Lower lobe of right lung (tissue), 2 donors: ENCODE results near the gene EXOC3. TPM values are rescaled to one million over a fixed set of nuclear protein-coding genes. Genes with fewer than 3 reads are reported as not detected.

Source experiments
- ATAC-seq, 2 donors: fragments of 200-7000 bp; cut with Tn5 transposase; one replicate each; pipeline ENCODE4 v1.9.1; 2020 to 2022; ENCODE audit warnings: mild to moderate bottlenecking in 2 of 2, moderate library complexity in 2 of 2
- DNase-seq: peaks from one replicate; pipeline ENCODE4 v3.0.0-alpha.2; 2020
- H3K27ac ChIP-seq: fragments of 200-600 bp; one replicate; pipeline ENCODE4 v1.8.0; 2022
- H3K27me3 ChIP-seq: fragments of 200-600 bp; one replicate; pipeline ENCODE4 v1.8.0; 2022; ENCODE audit warnings: low read depth
- H3K36me3 ChIP-seq: fragments of 200-600 bp; one replicate; pipeline ENCODE4 v1.8.0; 2022; ENCODE audit warnings: mild to moderate bottlenecking
- H3K4me1 ChIP-seq: fragments of 200-600 bp; one replicate; pipeline ENCODE4 v1.8.0; 2022
- H3K4me3 ChIP-seq: fragments of 200-600 bp; one replicate; pipeline ENCODE4 v1.8.0; 2022; ENCODE audit warnings: mild to moderate bottlenecking
- H3K9me3 ChIP-seq: fragments of 200-600 bp; one replicate; pipeline ENCODE4 v1.8.0; 2022
- CTCF ChIP-seq: fragments of 200-600 bp; IDR thresholded peaks from one replicate; pipeline ENCODE4 v1.8.0; 2022; ENCODE audit warnings: antibody characterized with exemption, mild to moderate bottlenecking
- intact Hi-C: fragments of 100-400 bp; cut with DNase I; formaldehyde crosslinking; loops from one replicate; pipeline ENCODE4 v1.11.0; 2022
- total RNA-seq: library from RNA; stranded (reverse); fragmentation: NEBNext Ultra II Directional; extraction: Animal tissue kit (Norgen Biotek cat#: 25700); gene quantifications from one replicate; pipeline ENCODE4 v1.2.1, GENCODE V29; 2021
- donor health status: DM: no; HTN: yes; CAD: no; lungs with severe emphysema.

EXOC3 gene
- total RNA-seq, 1 donor from 2014 or later, result 58.9 TPM

GRCh38 chr5:426392-426976 is 16.5 kb upstream of the EXOC3 start:
- intact Hi-C loops, result no loop called here
- H3K4me3 ChIP-seq, result no peak overlapping the region
- TF ChIP-seq CTCF, result no peak
- H3K4me1 ChIP-seq, result peaks cover 11% of the 10 kb centered on the region
- H3K27me3 ChIP-seq, result no peaks in the 10 kb centered on the region
- H3K27ac ChIP-seq, result no peak overlapping the region
- peaks cover 4% of the 10 kb centered on the region for H3K36me3 ChIP-seq
- no peaks in the 10 kb centered on the region for H3K9me3 ChIP-seq
- ATAC-seq (no peak), DNase-seq (no peak)

GRCh38 chr5:427415-428087 is 15.4 kb upstream of the EXOC3 start:
- Histone ChIP-seq H3K4me3 (no peak overlapping the region), H3K27ac (no peak overlapping the region), H3K9me3 (no peaks in the 10 kb centered on the region), H3K4me1 (peaks cover 11% of the 10 kb centered on the region), H3K36me3 (peaks cover 4% of the 10 kb centered on the region), H3K27me3 (no peaks in the 10 kb centered on the region)
- ATAC-seq (no peak), DNase-seq (no peak)
- intact Hi-C loops, result no loop called here
- no peak for TF ChIP-seq CTCF

- Histone ChIP-seq H3K27ac (no peak overlapping the region), H3K27me3 (no peaks in the 10 kb centered on the region), H3K4me3 (no peak overlapping the region), H3K36me3 (peaks cover 4% of the 10 kb centered on the region), H3K4me1 (peaks cover 11% of the 10 kb centered on the region), H3K9me3 (no peaks in the 10 kb centered on the region)
- intact Hi-C loops, result no loop called here
- TF ChIP-seq CTCF, result no peak
- no peak for ATAC-seq
- no peak for DNase-seq
Measured at GRCh38 chr5:428219-428618, 14.8 kb upstream of the EXOC3 start.

- peaks cover 4% of the 10 kb centered on the region for H3K36me3 ChIP-seq
- no peaks in the 10 kb centered on the region for H3K9me3 ChIP-seq
- peaks cover 11% of the 10 kb centered on the region for H3K4me1 ChIP-seq
- intact Hi-C loops, result no loop called here
- no peak overlapping the region for H3K27ac ChIP-seq
- no peak for DNase-seq
- H3K4me3 ChIP-seq, result no peak overlapping the region
- ATAC-seq, result no peak
- no peaks in the 10 kb centered on the region for H3K27me3 ChIP-seq
- no peak for TF ChIP-seq CTCF
Measured at GRCh38 chr5:428754-429452, 14.1 kb upstream of the EXOC3 start.

GRCh38 chr5:429453-430188 is 13.4 kb upstream of the EXOC3 start:
- ATAC-seq, result peak in 1 of 2 donors; percentile 10
- TF ChIP-seq CTCF, result no peak
- no peaks in the 10 kb centered on the region for H3K9me3 ChIP-seq
- no peak overlapping the region for H3K4me3 ChIP-seq
- no peaks in the 10 kb centered on the region for H3K27me3 ChIP-seq
- H3K27ac ChIP-seq, result no peak overlapping the region
- peaks cover 4% of the 10 kb centered on the region for H3K36me3 ChIP-seq
- no peak for DNase-seq
- intact Hi-C loops, result no loop called here
- H3K4me1 ChIP-seq, result peaks cover 11% of the 10 kb centered on the region
